ENCODE data around the gene PLCE1. TPM values are rescaled to one million over a fixed set of nuclear protein-coding genes. Genes with fewer than 3 reads are reported as not detected.

The PLCE1 gene
- total RNA-seq, 4 donors from 2014 or later: 17.7 to 26.7 (median 20.8) TPM

DNA sequence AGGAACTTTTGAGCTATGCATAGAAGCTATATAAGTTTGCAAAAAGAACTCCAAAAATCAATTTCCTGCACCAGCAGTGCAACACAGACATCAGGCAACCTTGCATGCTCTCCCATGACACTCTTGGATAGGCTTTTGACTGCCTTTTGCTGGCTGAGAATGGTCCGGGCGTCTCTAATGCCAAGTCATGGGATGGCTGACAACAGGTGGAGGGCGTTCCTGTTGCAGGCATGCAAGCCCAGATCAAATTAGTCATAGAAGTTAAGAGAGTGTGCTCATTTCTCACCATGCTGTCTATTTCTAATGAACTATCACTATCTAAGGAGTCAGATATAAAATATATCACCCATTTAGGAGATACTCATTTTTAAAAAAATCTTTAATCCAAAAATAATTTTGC is 8.4 kb downstream of the PLCE1 start:
- no peak overlapping the region for H3K4me3 ChIP-seq
- intact Hi-C loops (cut with DNase I): no loop called here
- peaks cover 15 to 27% (median 24%) of the 10 kb centered on the region in 4 donors for H3K4me1 ChIP-seq
- no peak overlapping the region for H3K27ac ChIP-seq (replicated peaks in 1 of 4)
- DNase-seq (ENCODE audit: extremely low spot score): no peak
- H3K9me3 ChIP-seq: no peaks in the 10 kb centered on the region
- no peaks in the 10 kb centered on the region for H3K27me3 ChIP-seq
- 81% methylated on average over 3 of the region's 3 CpGs for WGBS
- TF ChIP-seq, protein P1, sequence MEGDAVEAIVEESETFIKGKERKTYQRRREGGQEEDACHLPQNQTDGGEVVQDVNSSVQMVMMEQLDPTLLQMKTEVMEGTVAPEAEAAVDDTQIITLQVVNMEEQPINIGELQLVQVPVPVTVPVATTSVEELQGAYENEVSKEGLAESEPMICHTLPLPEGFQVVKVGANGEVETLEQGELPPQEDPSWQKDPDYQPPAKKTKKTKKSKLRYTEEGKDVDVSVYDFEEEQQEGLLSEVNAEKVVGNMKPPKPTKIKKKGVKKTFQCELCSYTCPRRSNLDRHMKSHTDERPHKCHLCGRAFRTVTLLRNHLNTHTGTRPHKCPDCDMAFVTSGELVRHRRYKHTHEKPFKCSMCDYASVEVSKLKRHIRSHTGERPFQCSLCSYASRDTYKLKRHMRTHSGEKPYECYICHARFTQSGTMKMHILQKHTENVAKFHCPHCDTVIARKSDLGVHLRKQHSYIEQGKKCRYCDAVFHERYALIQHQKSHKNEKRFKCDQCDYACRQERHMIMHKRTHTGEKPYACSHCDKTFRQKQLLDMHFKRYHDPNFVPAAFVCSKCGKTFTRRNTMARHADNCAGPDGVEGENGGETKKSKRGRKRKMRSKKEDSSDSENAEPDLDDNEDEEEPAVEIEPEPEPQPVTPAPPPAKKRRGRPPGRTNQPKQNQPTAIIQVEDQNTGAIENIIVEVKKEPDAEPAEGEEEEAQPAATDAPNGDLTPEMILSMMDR (IDR thresholded peaks at IDR 0.05): no peak
- no peak for TF ChIP-seq POLR2A (IDR thresholded peaks at IDR 0.05; ENCODE audit: low read depth)
- no peak for TF ChIP-seq EP300 (IDR thresholded peaks at IDR 0.05)
- no peak for TF ChIP-seq POLR2AphosphoS5 (IDR thresholded peaks at IDR 0.05)
- H3K36me3 ChIP-seq: no peaks in the 10 kb centered on the region

DNA sequence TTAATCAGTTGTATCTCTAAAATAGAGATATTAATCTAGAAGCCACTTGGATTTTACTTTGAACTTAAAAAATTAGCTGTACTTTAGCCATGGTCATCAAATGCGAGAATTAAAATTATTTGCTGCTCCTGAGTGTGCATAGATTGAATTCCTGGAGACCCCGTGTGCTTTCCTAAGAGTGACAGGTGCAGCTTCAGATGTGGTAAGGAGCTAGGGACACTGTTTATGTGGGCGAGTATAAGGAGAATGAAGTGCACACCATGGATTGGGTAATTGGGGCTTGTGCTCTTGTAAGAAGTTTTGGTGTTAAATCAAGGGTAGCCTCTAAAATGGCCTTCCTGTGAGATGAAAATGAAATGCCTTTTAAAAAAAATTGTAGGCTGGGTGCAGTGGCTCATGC is 9.8 kb downstream of the PLCE1 start:
- no peaks in the 10 kb centered on the region for H3K9me3 ChIP-seq
- intact Hi-C loops (cut with DNase I): no loop called here
- WGBS: 91% methylated on average over 3 of the region's 3 CpGs
- H3K4me3 ChIP-seq: no peak overlapping the region
- no peak for DNase-seq (ENCODE audit: extremely low spot score)
- TF ChIP-seq, protein P1 (IDR thresholded peaks at IDR 0.05): no peak
- no peak for TF ChIP-seq POLR2A (IDR thresholded peaks at IDR 0.05; ENCODE audit: low read depth)
- TF ChIP-seq EP300 (IDR thresholded peaks at IDR 0.05): no peak
- TF ChIP-seq POLR2AphosphoS5 (IDR thresholded peaks at IDR 0.05): no peak
- no peaks in the 10 kb centered on the region for H3K27me3 ChIP-seq
- H3K27ac ChIP-seq (replicated peaks in 1 of 4): no peak overlapping the region
- no peaks in the 10 kb centered on the region for H3K36me3 ChIP-seq
- H3K4me1 ChIP-seq: peaks cover 15 to 29% (median 26%) of the 10 kb centered on the region in 4 donors

DNA sequence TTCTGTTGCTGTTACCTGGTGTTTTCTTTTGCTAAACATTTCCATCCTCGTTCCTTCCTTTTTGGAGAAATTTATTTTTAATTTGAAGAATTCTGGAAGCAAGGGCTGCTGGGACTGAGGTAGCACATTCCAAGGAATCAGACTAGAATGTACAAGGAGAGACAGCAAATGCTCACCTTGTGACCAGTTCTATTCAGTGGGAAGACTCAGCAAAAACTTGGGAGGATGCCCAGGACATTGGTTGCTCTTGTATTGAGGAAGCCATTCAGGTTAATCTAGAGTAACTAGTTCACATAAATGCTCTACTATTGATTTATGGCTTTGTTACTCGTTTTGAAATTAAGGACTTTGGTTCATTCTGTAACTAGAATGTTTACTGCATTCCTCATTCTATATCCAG is 11.3 kb downstream of the PLCE1 start:
- H3K4me1 ChIP-seq: peaks cover 10 to 19% (median 12%) of the 10 kb centered on the region in 4 donors
- WGBS: 53% methylated on average over 2 of the region's 2 CpGs
- no peak for DNase-seq (ENCODE audit: extremely low spot score)
- H3K27me3 ChIP-seq: no peaks in the 10 kb centered on the region
- TF ChIP-seq POLR2AphosphoS5 (IDR thresholded peaks at IDR 0.05) (no peak), EP300 (IDR thresholded peaks at IDR 0.05) (no peak), POLR2A (IDR thresholded peaks at IDR 0.05; ENCODE audit: low read depth) (no peak)
- TF ChIP-seq, protein P1 (IDR thresholded peaks at IDR 0.05): no peak
- H3K9me3 ChIP-seq: no peaks in the 10 kb centered on the region
- no peak overlapping the region for H3K27ac ChIP-seq (replicated peaks in 1 of 4)
- intact Hi-C loops (cut with DNase I): no loop called here
- no peaks in the 10 kb centered on the region for H3K36me3 ChIP-seq
- no peak overlapping the region for H3K4me3 ChIP-seq

DNA sequence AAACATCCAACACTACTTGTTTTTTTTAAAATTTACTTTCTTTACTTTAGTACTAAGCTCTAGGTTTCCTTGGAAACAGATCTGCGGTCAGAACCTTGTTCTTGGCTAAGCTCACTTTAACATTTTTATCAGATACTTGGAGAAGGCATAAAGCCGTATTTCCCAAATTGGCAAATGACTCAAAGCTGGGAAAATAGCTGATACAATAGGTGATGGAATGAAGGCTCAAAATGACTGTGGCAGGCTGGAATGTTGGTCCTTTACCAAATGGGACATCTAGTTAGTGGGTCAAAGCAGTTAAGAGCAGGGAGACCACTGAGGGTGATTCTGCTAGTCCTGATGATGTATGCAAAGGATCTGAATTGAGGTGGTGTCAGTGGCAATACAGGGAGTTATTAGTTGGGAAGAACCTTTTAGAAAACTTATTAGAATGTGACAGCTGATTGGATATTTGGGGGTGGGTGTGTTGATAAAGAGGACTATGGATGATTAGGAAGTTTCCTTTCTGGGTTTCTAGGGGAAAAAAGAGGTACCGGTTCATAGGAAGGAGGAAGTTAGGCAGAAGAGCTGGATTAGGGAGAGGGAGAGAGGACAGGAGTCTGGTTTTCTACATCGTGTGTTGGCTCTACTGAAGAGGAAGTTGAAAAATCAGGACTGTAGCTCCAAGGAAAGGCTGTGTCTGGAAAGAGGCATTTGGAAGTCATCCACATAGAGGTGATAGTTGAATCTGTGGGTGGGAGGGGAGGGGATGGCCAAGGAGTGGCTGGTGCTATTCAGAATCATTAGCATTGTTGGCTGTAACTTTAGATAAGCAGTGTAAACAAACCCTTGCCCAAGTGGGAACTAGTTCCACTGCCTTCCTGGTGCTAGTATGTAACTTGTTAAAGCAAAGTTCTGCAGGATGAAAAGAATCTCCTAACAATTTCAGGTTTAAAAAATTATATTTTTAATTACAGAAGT is 13.1 kb downstream of the PLCE1 start:
- H3K4me3 ChIP-seq: no peak overlapping the region
- no peaks in the 10 kb centered on the region for H3K9me3 ChIP-seq
- no peaks in the 10 kb centered on the region for H3K27me3 ChIP-seq
- no peaks in the 10 kb centered on the region for H3K36me3 ChIP-seq
- H3K4me1 ChIP-seq: peaks cover 3 to 11% (median 9%) of the 10 kb centered on the region in 4 donors
- TF ChIP-seq POLR2A (IDR thresholded peaks at IDR 0.05; ENCODE audit: low read depth): no peak
- no peak for TF ChIP-seq EP300 (IDR thresholded peaks at IDR 0.05)
- TF ChIP-seq, protein P1 (IDR thresholded peaks at IDR 0.05): no peak
- TF ChIP-seq POLR2AphosphoS5 (IDR thresholded peaks at IDR 0.05): no peak
- peak overlapping the region in 1 of 4 donors; percentile 37 for H3K27ac ChIP-seq (replicated peaks in 1 of 4)
- intact Hi-C loops (cut with DNase I): no loop called here
- DNase-seq (ENCODE audit: extremely low spot score): no peak
- WGBS: 46% methylated on average over 4 of the region's 4 CpGs

All from esophagus muscularis mucosa (tissue), 4 donors.